Astrocyte (in vitro differentiated cells and primary cell): ENCODE measurements around the gene DCHS1. TPM values are rescaled to one million over a fixed set of nuclear protein-coding genes. Genes with fewer than 3 reads are reported as not detected.

Experiments
- DNase-seq: peaks from one replicate; pipeline ENCODE4 v3.0.0-alpha.2; 2010; ENCODE audit warnings: low read depth
- FAIRE-seq: peaks from 2 replicates; lab custom pipeline; 2011; peaks lifted over from hg19 to GRCh38; lab: Jason Lieb, UNC
- H2AFZ ChIP-seq: 2 replicates; pipeline ENCODE4 v1.6.0; 2012; ENCODE audit warnings: low read depth, low read length, inconsistent platforms
- H3K27ac ChIP-seq: 2 replicates; pipeline ENCODE4 v1.5.1; 2011; ENCODE audit warnings: low read depth, low read length, inconsistent platforms
- H3K27me3 ChIP-seq: 2 replicates; pipeline ENCODE4 v1.6.0; 2011; ENCODE audit warnings: low read length, inconsistent platforms; ENCODE audit not compliant: insufficient read depth
- H3K36me3 ChIP-seq: 2 replicates; pipeline ENCODE4 v1.5.1; 2011; ENCODE audit warnings: low read length, inconsistent platforms; ENCODE audit not compliant: insufficient read depth
- H3K4me1 ChIP-seq: 2 replicates; pipeline ENCODE4 v1.5.1; 2011; ENCODE audit warnings: low read length, inconsistent platforms; ENCODE audit not compliant: insufficient read depth
- H3K4me2 ChIP-seq: 2 replicates; pipeline ENCODE4 v1.6.0; 2012; ENCODE audit warnings: low read length, inconsistent platforms
- H3K4me3 ChIP-seq: 2 replicates; pipeline ENCODE4 v1.5.1; 2011; ENCODE audit warnings: low read depth, mild to moderate bottlenecking, low read length, inconsistent platforms; ENCODE audit not compliant: insufficient read depth
- H3K79me2 ChIP-seq: 2 replicates; pipeline ENCODE4 v1.6.0; 2012; ENCODE audit warnings: mild to moderate bottlenecking, low read length, inconsistent platforms; ENCODE audit not compliant: insufficient read depth
- H3K9ac ChIP-seq: 2 replicates; pipeline ENCODE4 v1.6.0; 2012; ENCODE audit warnings: mild to moderate bottlenecking, low read length, inconsistent platforms
- H3K9me3 ChIP-seq: 2 replicates; pipeline ENCODE4 v1.5.1; 2012; ENCODE audit warnings: low read depth, mild to moderate bottlenecking, low read length, inconsistent platforms; ENCODE audit not compliant: insufficient read depth
- H4K20me1 ChIP-seq: 2 replicates; pipeline ENCODE4 v1.6.0; 2012; ENCODE audit warnings: low read length, inconsistent platforms; ENCODE audit not compliant: insufficient read depth
- H3K27ac Mint-ChIP-seq: one replicate; pipeline ENCODE4 v1.8.0; 2021; ENCODE audit warnings: mild to moderate bottlenecking, mixed read lengths; ENCODE audit not compliant: unreplicated experiment
- H3K27me3 Mint-ChIP-seq: one replicate; pipeline ENCODE4 v1.8.0; 2021; ENCODE audit warnings: low read depth, mixed read lengths; ENCODE audit not compliant: unreplicated experiment
- H3K36me3 Mint-ChIP-seq: one replicate; pipeline ENCODE4 v1.8.0; 2021; ENCODE audit warnings: low read depth, mixed read lengths; ENCODE audit not compliant: unreplicated experiment
- H3K4me1 Mint-ChIP-seq: one replicate; pipeline ENCODE4 v1.8.0; 2021; ENCODE audit warnings: low read depth, mixed read lengths; ENCODE audit not compliant: unreplicated experiment
- H3K4me3 Mint-ChIP-seq: one replicate; pipeline ENCODE4 v1.8.0; 2021; ENCODE audit warnings: mild to moderate bottlenecking, moderate library complexity, mixed read lengths; ENCODE audit not compliant: unreplicated experiment
- H3K9me3 Mint-ChIP-seq: one replicate; pipeline ENCODE4 v1.8.0; 2021; ENCODE audit warnings: mild to moderate bottlenecking, mixed read lengths; ENCODE audit not compliant: unreplicated experiment
- CTCF ChIP-seq: IDR thresholded peaks from 2 replicates; pipeline ENCODE4 v1.5.1; 2011; ENCODE audit warnings: low read depth, mild to moderate bottlenecking, inconsistent platforms, low read length, moderate library complexity; ENCODE audit not compliant: insufficient read depth
- EZH2 ChIP-seq: IDR thresholded peaks from 2 replicates; pipeline ENCODE4 v1.6.1; 2012; ENCODE audit warnings: mild to moderate bottlenecking, low read length, inconsistent platforms; ENCODE audit not compliant: insufficient read depth
- total RNA-seq: library from RNA; stranded (reverse); gene quantifications from 2 replicates; pipeline ENCODE4 v1.2.1, GENCODE V29; 2021

Gene DCHS1
- total RNA-seq, 1 donor from 2014 or later = 8.4 TPM

GRCh38 chr11:6604790-6605189 is 50.8 kb downstream of the DCHS1 start:
- Histone ChIP-seq H3K27ac (peak overlapping the region; percentile 85), H3K27me3 (no peaks in the 10 kb centered on the region), H3K9me3 (no peaks in the 10 kb centered on the region), H2AFZ (no peak overlapping the region), H3K36me3 (peaks cover 38% of the 10 kb centered on the region), H3K4me2 (peak overlapping the region; percentile 97), H3K9ac (peak overlapping the region; percentile 96), H4K20me1 (peaks cover 34% of the 10 kb centered on the region), H3K4me3 (peak overlapping the region; percentile 95), H3K4me1 (peaks cover 45% of the 10 kb centered on the region), H3K79me2 (peaks cover 99% of the 10 kb centered on the region)
- Mint-ChIP-seq H3K4me1 (peaks cover 39% of the 10 kb centered on the region), H3K27ac (no peak overlapping the region), H3K4me3 (no peak overlapping the region), H3K27me3 (no peaks in the 10 kb centered on the region), H3K9me3 (no peaks in the 10 kb centered on the region), H3K36me3 (peaks cover 13% of the 10 kb centered on the region)
- FAIRE-seq (no peak), DNase-seq (no peak)
- TF ChIP-seq EZH2 = no peak
- no peak for TF ChIP-seq CTCF

GRCh38 chr11:6604081-6604626 is 51.5 kb downstream of the DCHS1 start:
- peaks cover 45% of the 10 kb centered on the region for H3K4me1 ChIP-seq
- peak overlapping the region; percentile 96 for H3K9ac ChIP-seq
- peaks cover 15% of the 10 kb centered on the region for H3K36me3 Mint-ChIP-seq
- H3K9me3 Mint-ChIP-seq = no peaks in the 10 kb centered on the region
- peaks cover 36% of the 10 kb centered on the region for H3K4me1 Mint-ChIP-seq
- no peak overlapping the region for H3K4me3 Mint-ChIP-seq
- DNase-seq (peak; percentile 46), FAIRE-seq (no peak)
- H2AFZ ChIP-seq = peak overlapping the region; percentile 74
- peaks cover 99% of the 10 kb centered on the region for H3K79me2 ChIP-seq
- H3K36me3 ChIP-seq = peaks cover 38% of the 10 kb centered on the region
- peak overlapping the region; percentile 85 for H3K27ac ChIP-seq
- H3K27me3 ChIP-seq = no peaks in the 10 kb centered on the region
- H3K27ac Mint-ChIP-seq = no peak overlapping the region
- no peaks in the 10 kb centered on the region for H3K27me3 Mint-ChIP-seq
- TF ChIP-seq CTCF (no peak), EZH2 (no peak)
- H3K9me3 ChIP-seq = no peaks in the 10 kb centered on the region
- peak overlapping the region; percentile 95 for H3K4me3 ChIP-seq
- H4K20me1 ChIP-seq = peaks cover 40% of the 10 kb centered on the region
- H3K4me2 ChIP-seq = peak overlapping the region; percentile 97

- Histone ChIP-seq H3K27ac (peak within 1 kb of the TSS; percentile 85), H3K9ac (peak within 1 kb of the TSS; percentile 96), H3K36me3 (peaks cover 39% of the 10 kb centered on the region), H3K4me2 (peak within 1 kb of the TSS; percentile 97), H3K27me3 (no peaks in the 10 kb centered on the region), H3K4me1 (peaks cover 44% of the 10 kb centered on the region), H3K9me3 (no peaks in the 10 kb centered on the region), H3K4me3 (peak within 1 kb of the TSS; percentile 95), H2AFZ (peak within 1 kb of the TSS; percentile 82), H4K20me1 (peaks cover 47% of the 10 kb centered on the region), H3K79me2 (peaks cover 99% of the 10 kb centered on the region)
- Mint-ChIP-seq H3K36me3 (peaks cover 21% of the 10 kb centered on the region), H3K27ac (no peak within 1 kb of the TSS), H3K9me3 (no peaks in the 10 kb centered on the region), H3K27me3 (no peaks in the 10 kb centered on the region), H3K4me1 (peaks cover 29% of the 10 kb centered on the region), H3K4me3 (no peak within 1 kb of the TSS)
- no peak for TF ChIP-seq EZH2
- no peak for TF ChIP-seq CTCF
- DNase-seq (peak; percentile 77), FAIRE-seq (no peak)
Observed at GRCh38 chr11:6603287-6604080, 52.1 kb downstream of the DCHS1 start, which contains the start of the genes ILK and RRP8. Gene ILK (plus strand): TSS chr11:6603774. CDS start chr11:6604272, 498 bp downstream. Gene RRP8 (minus strand): TSS chr11:6603616. CDS start chr11:6603502, 114 bp downstream.
